CD4-positive, alpha-beta T cell treated with Interleukin-2 at 100 ng/mL for 4 hours (primary cell): ENCODE results near the gene NSUN5.
"Not testable (repeated sequence)": the region's sequence is repeated elsewhere in the genome, so short reads cannot be mapped to it uniquely, and the experiment has no call there.

Experiments
- DNase-seq: peaks from one replicate; pipeline ENCODE4 v3.0.0-alpha.2; 2020; ENCODE audit warnings: low spot score

NSUN5 gene

DNA sequence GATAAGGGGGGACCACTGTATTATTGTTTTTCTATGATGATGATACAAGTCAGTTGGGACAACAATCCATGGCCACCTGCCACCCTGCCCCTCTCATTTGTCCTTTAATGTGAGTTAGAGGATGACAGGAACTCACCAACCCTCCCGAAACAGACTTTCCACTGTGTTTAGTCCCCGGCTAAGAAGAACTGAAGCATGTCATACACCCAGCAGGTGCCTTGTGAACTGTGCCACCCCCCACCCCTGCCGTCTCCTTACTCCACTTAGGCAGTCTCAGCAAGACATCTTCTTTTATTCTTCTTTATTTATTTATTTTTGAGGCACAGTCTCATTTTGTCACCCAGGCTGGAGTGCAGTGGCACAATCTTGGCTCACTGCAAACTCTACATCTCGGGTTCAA, 40.8 kb downstream of the NSUN5 start:
- DNase-seq: not testable (repeated sequence)

DNA sequence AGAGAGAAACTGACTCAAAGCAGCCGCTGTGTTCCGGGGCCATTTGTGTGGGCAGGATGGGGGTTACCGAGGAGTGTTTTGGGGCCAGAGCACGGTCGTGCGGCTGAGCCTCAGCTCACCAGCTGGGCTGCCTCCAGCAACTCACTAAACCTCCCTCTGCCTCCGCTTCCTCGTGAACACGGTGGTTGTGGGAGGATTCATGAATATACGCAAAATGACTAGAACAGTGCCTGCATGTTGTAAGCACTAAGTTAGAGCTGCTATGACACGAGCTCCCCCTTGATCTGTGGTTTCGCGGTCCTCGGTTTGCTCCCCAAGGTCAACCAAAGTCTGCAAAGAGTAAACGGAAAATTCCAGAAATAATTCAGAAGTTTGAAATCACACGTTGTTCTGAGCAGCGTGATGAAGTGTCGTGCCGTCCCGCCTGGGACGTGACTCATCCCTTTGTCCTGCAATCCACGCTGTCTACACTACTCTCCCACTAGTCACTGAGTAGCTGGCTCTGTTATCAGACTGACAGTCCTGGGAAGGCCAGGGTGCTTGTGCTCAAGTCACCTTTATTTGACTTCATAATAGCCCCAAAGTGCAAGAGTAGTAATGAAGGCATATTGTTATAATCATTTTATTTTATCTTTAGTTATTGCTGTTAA, 41.8 kb downstream of the NSUN5 start:
- DNase-seq: not testable (repeated sequence)

- not testable (repeated sequence) for DNase-seq
These were observed 46.2 kb downstream of the NSUN5 start for GRCh38 chr7:73262416-73262815.
